Memory B cell (primary cell): Measurements from ENCODE around the gene SH3RF3.

Experiments used
- ATAC-seq: fragments of 150-1000 bp; cut with Tn5 transposase; 2 replicates; pipeline ENCODE4 v1.10.0; 2021; ENCODE audit warnings: low read depth, mild to moderate bottlenecking, moderate library complexity
- DNase-seq, 2 donors: peaks; one replicate each; pipeline ENCODE4 v3.0.0; 2022; ENCODE audit warnings: low spot score in 2 of 2
- H3K27ac Mint-ChIP-seq: one replicate; pipeline ENCODE4 v1.8.0; 2022; ENCODE audit warnings: mild to moderate bottlenecking, moderate library complexity, mixed read lengths
- H3K27me3 Mint-ChIP-seq: one replicate; pipeline ENCODE4 v1.8.0; 2022; ENCODE audit warnings: mixed read lengths
- H3K36me3 Mint-ChIP-seq: one replicate; pipeline ENCODE4 v1.8.0; 2022; ENCODE audit warnings: mild to moderate bottlenecking, mixed read lengths
- H3K4me1 Mint-ChIP-seq: one replicate; pipeline ENCODE4 v1.8.0; 2022; ENCODE audit warnings: mixed read lengths
- H3K4me3 Mint-ChIP-seq: one replicate; pipeline ENCODE4 v1.8.0; 2022; ENCODE audit warnings: mild to moderate bottlenecking, moderate library complexity, mixed read lengths
- H3K9me3 Mint-ChIP-seq: one replicate; pipeline ENCODE4 v1.8.0; 2022; ENCODE audit warnings: mixed read lengths

SH3RF3 gene

GRCh38 chr2:109538546-109538945 is 409.5 kb downstream of the SH3RF3 start:
- no peaks in the 10 kb centered on the region for H3K4me1 Mint-ChIP-seq
- DNase-seq (no peak), ATAC-seq (no peak)
- no peaks in the 10 kb centered on the region for H3K9me3 Mint-ChIP-seq
- H3K4me3 Mint-ChIP-seq, result no peak overlapping the region
- no peak overlapping the region for H3K27ac Mint-ChIP-seq
- H3K27me3 Mint-ChIP-seq, result peaks cover 9% of the 10 kb centered on the region
- H3K36me3 Mint-ChIP-seq, result no peaks in the 10 kb centered on the region

- Mint-ChIP-seq H3K9me3 (no peaks in the 10 kb centered on the region), H3K36me3 (no peaks in the 10 kb centered on the region), H3K27me3 (peaks cover 10% of the 10 kb centered on the region), H3K4me1 (peaks cover 2% of the 10 kb centered on the region), H3K4me3 (no peak overlapping the region), H3K27ac (no peak overlapping the region)
- no peak for ATAC-seq
- no peak for DNase-seq
Observed at GRCh38 chr2:109542384-109542783, 413.4 kb downstream of the SH3RF3 start.

GRCh38 chr2:109545828-109546713 is 417.1 kb downstream of the SH3RF3 start:
- H3K4me3 Mint-ChIP-seq, result no peak overlapping the region
- ATAC-seq (peak; percentile 52), DNase-seq (peak; percentile 7 to 21)
- H3K4me1 Mint-ChIP-seq, result peaks cover 2% of the 10 kb centered on the region
- H3K9me3 Mint-ChIP-seq, result no peaks in the 10 kb centered on the region
- H3K36me3 Mint-ChIP-seq, result no peaks in the 10 kb centered on the region
- peaks cover 8% of the 10 kb centered on the region for H3K27me3 Mint-ChIP-seq
- H3K27ac Mint-ChIP-seq, result no peak overlapping the region

- ATAC-seq (no peak), DNase-seq (no peak)
- no peak overlapping the region for H3K27ac Mint-ChIP-seq
- H3K9me3 Mint-ChIP-seq, result no peaks in the 10 kb centered on the region
- H3K27me3 Mint-ChIP-seq, result peaks cover 3% of the 10 kb centered on the region
- peaks cover 2% of the 10 kb centered on the region for H3K4me1 Mint-ChIP-seq
- H3K36me3 Mint-ChIP-seq, result no peaks in the 10 kb centered on the region
- no peak overlapping the region for H3K4me3 Mint-ChIP-seq
Observed at GRCh38 chr2:109547280-109547679, 418.3 kb downstream of the SH3RF3 start.

GRCh38 chr2:109549016-109549590 is 420.1 kb downstream of the SH3RF3 start:
- H3K4me3 Mint-ChIP-seq, result no peak overlapping the region
- no peak overlapping the region for H3K27ac Mint-ChIP-seq
- ATAC-seq, result no peak
- H3K4me1 Mint-ChIP-seq, result peaks cover 2% of the 10 kb centered on the region
- no peaks in the 10 kb centered on the region for H3K36me3 Mint-ChIP-seq
- peaks cover 3% of the 10 kb centered on the region for H3K27me3 Mint-ChIP-seq
- DNase-seq, result no peak
- H3K9me3 Mint-ChIP-seq, result no peaks in the 10 kb centered on the region
